ENCODE results near the gene HTRA3. TPM values are rescaled to one million over a fixed set of nuclear protein-coding genes. Genes with fewer than 3 reads are reported as not detected.

HTRA3 gene
- total and polyA plus RNA-seq, 2 experiments from 2014 or later: 3.2 to 5.2 TPM

DNA sequence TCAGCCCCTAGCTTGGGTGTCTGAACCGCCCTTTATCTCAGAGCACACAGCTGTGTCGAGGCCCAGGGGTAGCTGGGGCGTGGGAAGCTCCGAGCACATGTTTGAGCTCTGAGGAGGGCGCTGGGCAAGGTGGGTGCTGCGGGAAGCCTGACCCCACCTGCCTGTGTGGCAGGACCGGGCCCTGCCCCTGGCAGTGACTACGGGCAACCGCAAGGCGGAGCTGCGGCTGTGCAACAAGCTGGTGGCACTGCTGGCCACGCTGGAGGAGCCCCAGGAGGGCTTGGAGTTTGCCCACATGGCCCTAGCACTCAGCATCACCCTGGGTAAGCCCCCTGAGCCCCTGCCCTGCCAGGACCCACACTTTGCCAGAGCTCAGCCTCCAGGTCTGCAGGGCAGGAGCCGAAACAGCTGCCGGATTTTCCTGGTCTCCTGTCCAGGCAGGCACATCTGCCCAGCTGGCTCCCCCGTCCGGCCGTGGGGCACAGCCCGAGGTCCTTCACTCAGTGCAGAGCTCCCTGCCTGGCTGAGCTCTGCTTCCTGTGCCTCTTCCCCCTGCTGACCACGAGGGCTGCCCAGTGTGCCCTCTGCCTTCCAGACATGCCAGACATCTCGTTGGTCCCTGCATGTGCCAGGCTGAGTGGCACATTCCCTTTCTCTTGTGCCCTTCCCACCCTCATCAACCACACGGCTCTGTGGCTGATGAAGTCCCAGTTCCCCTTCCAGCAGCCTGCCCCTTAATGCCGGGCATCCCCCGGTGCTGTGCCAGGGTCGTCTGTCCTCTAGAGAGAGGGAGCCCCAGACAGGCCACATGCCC lies 33.2 kb upstream of the HTRA3 start:
- Histone ChIP-seq H3K9me2 (ENCODE audit: insufficient read depth) (no peaks in the 10 kb centered on the region), H3K4me2 (ENCODE audit: unreplicated experiment) (no peak overlapping the region), H3F3A (ENCODE audit: insufficient read depth) (no peaks in the 10 kb centered on the region), H3K9ac (no peak overlapping the region), H3K9me3 (ENCODE audit: low read depth) (no peaks in the 10 kb centered on the region), H2AFZ (no peak overlapping the region), H3K79me2 (ENCODE audit: insufficient read depth) (no peaks in the 10 kb centered on the region), H3K4me3 (no peak overlapping the region), H3K27ac (no peak overlapping the region), H4K20me1 (ENCODE audit: insufficient read depth) (no peaks in the 10 kb centered on the region), H3K36me3 (ENCODE audit: low read depth) (no peaks in the 10 kb centered on the region), H3K27me3 (replicated peaks; ENCODE audit: insufficient read depth) (no peaks in the 10 kb centered on the region), H3K4me1 (ENCODE audit: insufficient read depth) (no peaks in the 10 kb centered on the region)
- DNase-seq: no peak
- in situ Hi-C loops (cut with MboI): loop anchor here (25.0 kb wide), 1 partner anchor 376 kb away; no protein-coding TSS in a partner anchor
- no peak for TF ChIP-seq EZH2 (IDR thresholded peaks at IDR 0.05; ENCODE audit: insufficient read depth, poor library complexity, severe bottlenecking)
- no peak for TF ChIP-seq EZH2phosphoT487 (IDR thresholded peaks at IDR 0.05; ENCODE audit: insufficient read depth, low read depth)
- WGBS, 2 experiments (ENCODE audit: low coverage in 1 of 2, low lambda C conversion rate in 2 of 2, missing lambda C conversion rate in 2 of 2): 79 to 80% methylated on average over 24 of the region's 24 CpGs

- TF ChIP-seq EZH2phosphoT487 (IDR thresholded peaks at IDR 0.05; ENCODE audit: insufficient read depth, low read depth) (no peak), EZH2 (IDR thresholded peaks at IDR 0.05; ENCODE audit: insufficient read depth, poor library complexity, severe bottlenecking) (no peak)
- Histone ChIP-seq H3K4me2 (ENCODE audit: unreplicated experiment) (no peak overlapping the region), H3K27ac (no peak overlapping the region), H3K4me3 (no peak overlapping the region), H3K4me1 (ENCODE audit: insufficient read depth) (no peaks in the 10 kb centered on the region), H3K9ac (no peak overlapping the region), H2AFZ (no peak overlapping the region), H4K20me1 (ENCODE audit: insufficient read depth) (no peaks in the 10 kb centered on the region), H3F3A (ENCODE audit: insufficient read depth) (no peaks in the 10 kb centered on the region), H3K27me3 (replicated peaks; ENCODE audit: insufficient read depth) (no peaks in the 10 kb centered on the region), H3K9me3 (ENCODE audit: low read depth) (no peaks in the 10 kb centered on the region), H3K36me3 (ENCODE audit: low read depth) (no peaks in the 10 kb centered on the region), H3K9me2 (ENCODE audit: insufficient read depth) (no peaks in the 10 kb centered on the region), H3K79me2 (ENCODE audit: insufficient read depth) (no peaks in the 10 kb centered on the region)
- no peak for DNase-seq
- in situ Hi-C loops (cut with MboI): loop anchor here (25.0 kb wide), 1 partner anchor 375 kb away; no protein-coding TSS in a partner anchor
- WGBS, 2 experiments (ENCODE audit: low coverage in 1 of 2, low lambda C conversion rate in 2 of 2, missing lambda C conversion rate in 2 of 2): 93 to 95% methylated on average over 8 to 9 of the region's 9 CpGs
Observed at GRCh38 chr4:8236920-8237195, 32.7 kb upstream of the HTRA3 start.

DNA sequence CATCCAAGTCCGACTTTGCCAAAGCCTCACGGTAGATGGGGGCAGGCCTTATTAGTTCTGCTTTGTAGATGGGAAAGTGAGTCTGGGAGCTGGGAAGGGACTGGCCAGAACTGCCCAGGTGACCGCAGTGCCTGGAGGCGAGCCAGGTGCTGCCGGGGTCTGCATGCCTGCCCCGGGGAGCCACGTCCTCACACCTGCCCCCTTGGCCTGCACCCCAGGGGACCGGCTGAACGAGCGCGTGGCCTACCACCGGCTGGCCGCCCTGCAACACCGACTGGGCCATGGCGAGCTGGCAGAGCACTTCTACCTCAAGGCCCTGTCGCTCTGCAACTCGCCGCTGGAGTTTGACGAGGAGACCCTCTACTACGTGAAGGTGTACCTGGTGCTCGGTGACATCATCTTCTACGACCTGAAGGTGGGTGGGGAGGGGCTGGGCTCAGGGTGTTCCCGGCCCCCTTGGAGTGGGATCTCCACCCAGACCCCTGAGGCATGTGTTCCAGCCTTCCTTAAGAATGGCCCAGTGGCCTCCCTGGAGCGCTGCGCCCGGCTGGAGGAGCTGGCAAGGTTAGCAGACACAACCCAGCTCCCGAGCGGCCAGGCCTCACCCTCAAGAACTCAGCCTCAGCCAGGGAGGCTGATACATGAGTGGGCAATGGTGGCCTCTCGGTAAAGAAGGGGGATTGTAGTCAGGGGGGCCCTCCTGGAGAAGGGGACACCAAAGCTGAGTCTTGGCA lies 32.1 kb upstream of the HTRA3 start:
- TF ChIP-seq EZH2 (IDR thresholded peaks at IDR 0.05; ENCODE audit: insufficient read depth, poor library complexity, severe bottlenecking): no peak
- TF ChIP-seq EZH2phosphoT487 (IDR thresholded peaks at IDR 0.05; ENCODE audit: insufficient read depth, low read depth): no peak
- DNase-seq: no peak
- Histone ChIP-seq H3K4me3 (no peak overlapping the region), H3K27me3 (replicated peaks; ENCODE audit: insufficient read depth) (no peaks in the 10 kb centered on the region), H2AFZ (no peak overlapping the region), H3K79me2 (ENCODE audit: insufficient read depth) (no peaks in the 10 kb centered on the region), H3K4me1 (ENCODE audit: insufficient read depth) (no peaks in the 10 kb centered on the region), H3F3A (ENCODE audit: insufficient read depth) (no peaks in the 10 kb centered on the region), H3K9ac (no peak overlapping the region), H3K9me2 (ENCODE audit: insufficient read depth) (no peaks in the 10 kb centered on the region), H3K27ac (no peak overlapping the region), H4K20me1 (ENCODE audit: insufficient read depth) (no peaks in the 10 kb centered on the region), H3K4me2 (ENCODE audit: unreplicated experiment) (no peak overlapping the region), H3K9me3 (ENCODE audit: low read depth) (no peaks in the 10 kb centered on the region), H3K36me3 (ENCODE audit: low read depth) (no peaks in the 10 kb centered on the region)
- in situ Hi-C loops (cut with MboI): loop anchor here (25.0 kb wide), 1 partner anchor 375 kb away; no protein-coding TSS in a partner anchor
- WGBS, 2 experiments (ENCODE audit: low coverage in 1 of 2, low lambda C conversion rate in 2 of 2, missing lambda C conversion rate in 2 of 2): 84 to 86% methylated on average over 28 to 29 of the region's 29 CpGs

- H3K27ac ChIP-seq: no peak overlapping the region
- no peak overlapping the region for H2AFZ ChIP-seq
- in situ Hi-C loops (cut with MboI): loop anchor here (25.0 kb wide), 1 partner anchor 374 kb away; no protein-coding TSS in a partner anchor
Observed at GRCh38 chr4:8238036-8238511, 31.5 kb upstream of the HTRA3 start.

More at GRCh38 chr4:8238036-8238511, 31.5 kb upstream of the HTRA3 start:
- DNase-seq: no peak
- Histone ChIP-seq H3K27me3 (replicated peaks; ENCODE audit: insufficient read depth) (no peaks in the 10 kb centered on the region), H3K36me3 (ENCODE audit: low read depth) (no peaks in the 10 kb centered on the region), H3K9ac (no peak overlapping the region), H3K4me1 (ENCODE audit: insufficient read depth) (no peaks in the 10 kb centered on the region), H3K4me3 (no peak overlapping the region), H3K4me2 (ENCODE audit: unreplicated experiment) (no peak overlapping the region), H3F3A (ENCODE audit: insufficient read depth) (no peaks in the 10 kb centered on the region), H4K20me1 (ENCODE audit: insufficient read depth) (no peaks in the 10 kb centered on the region), H3K9me2 (ENCODE audit: insufficient read depth) (no peaks in the 10 kb centered on the region), H3K9me3 (ENCODE audit: low read depth) (no peaks in the 10 kb centered on the region), H3K79me2 (ENCODE audit: insufficient read depth) (no peaks in the 10 kb centered on the region)
- WGBS, 2 experiments (ENCODE audit: low coverage in 1 of 2, low lambda C conversion rate in 2 of 2, missing lambda C conversion rate in 2 of 2): 61 to 65% methylated on average over 9 to 11 of the region's 14 CpGs
- TF ChIP-seq EZH2 (IDR thresholded peaks at IDR 0.05; ENCODE audit: insufficient read depth, poor library complexity, severe bottlenecking): no peak
- no peak for TF ChIP-seq EZH2phosphoT487 (IDR thresholded peaks at IDR 0.05; ENCODE audit: insufficient read depth, low read depth)

Data from GM23248 (cell line).